Nucleus accumbens (tissue), 56 donors: Measurements from ENCODE around the gene TMEM11.
"Not testable (repeated sequence)": the region's sequence is repeated elsewhere in the genome, so short reads cannot be mapped to it uniquely, and the experiment has no call there.

Experiments
- DNase-seq, 56 donors: peaks; one replicate each; lab custom pipeline; 2025; lab: John Stamatoyannopoulos, UW

TMEM11 gene

DNA sequence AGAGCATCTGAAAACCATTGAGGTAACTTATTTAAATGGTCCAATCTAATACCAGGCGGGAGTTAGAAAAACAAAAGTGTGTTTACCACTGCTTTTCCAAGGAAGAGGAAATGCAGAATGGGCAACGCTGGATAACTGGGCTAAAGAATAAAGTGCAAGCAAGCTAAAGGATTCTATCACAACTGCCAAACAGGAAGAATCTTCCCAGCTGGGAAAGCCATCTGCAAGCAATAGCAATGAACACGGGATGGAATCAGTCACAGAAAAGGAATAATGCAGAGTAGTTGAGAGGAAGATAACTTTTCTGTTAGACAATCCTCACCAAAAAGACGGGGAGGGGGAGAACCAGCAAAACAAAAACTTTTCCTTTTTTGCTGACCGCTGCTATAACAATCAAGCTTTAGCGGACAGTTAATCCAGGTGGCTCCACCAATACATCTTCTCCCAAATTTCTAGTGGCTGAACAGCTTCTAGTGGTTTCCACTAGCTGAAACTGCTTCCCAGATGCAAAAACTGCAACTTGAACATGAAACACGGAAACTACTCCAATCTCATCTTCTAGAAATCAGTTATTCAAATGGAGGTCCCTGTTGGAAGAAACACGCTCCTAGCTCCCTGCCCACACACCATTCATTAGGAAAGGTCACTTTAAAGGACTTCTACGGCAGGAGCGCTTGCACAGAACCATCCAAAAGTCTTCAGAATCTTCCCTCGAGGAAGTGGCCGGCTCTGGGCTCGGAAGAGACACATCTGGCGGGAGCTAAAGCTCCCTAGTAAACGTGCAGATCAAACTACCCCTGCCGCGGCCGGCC, 929 bp downstream of the TMEM11 start:
- DNase-seq = no peak

DNA sequence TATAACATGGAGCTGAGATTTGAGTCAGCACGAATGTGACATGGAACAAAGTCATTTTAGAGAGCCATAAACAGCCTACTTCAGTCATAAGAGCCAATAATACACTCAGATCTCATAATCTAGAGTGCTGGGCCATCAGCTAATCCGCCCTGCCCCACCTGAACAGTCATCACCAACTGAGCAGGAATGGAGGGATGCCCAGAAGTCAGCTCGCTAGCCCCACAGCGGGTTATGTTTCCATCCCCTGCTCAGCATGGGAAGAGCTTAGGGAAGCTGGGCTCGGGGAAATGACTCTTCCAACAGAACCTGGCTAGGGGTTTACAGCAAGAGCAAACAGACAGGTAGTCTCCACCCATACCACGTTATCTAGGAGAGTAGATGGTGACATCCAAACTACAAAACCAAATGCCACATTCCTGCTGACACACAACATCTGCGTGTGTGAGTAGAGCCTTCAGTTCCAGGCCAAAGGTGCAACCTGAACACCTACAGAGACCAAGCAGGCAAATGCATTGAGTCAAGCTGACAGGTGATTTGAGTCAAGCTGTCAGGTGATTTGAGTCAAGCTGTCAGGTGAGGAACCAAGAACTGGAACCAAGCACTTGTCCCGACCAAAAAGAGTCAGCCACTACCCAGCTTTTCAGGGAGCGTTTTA, 2.0 kb downstream of the TMEM11 start:
- no peak for DNase-seq

DNA sequence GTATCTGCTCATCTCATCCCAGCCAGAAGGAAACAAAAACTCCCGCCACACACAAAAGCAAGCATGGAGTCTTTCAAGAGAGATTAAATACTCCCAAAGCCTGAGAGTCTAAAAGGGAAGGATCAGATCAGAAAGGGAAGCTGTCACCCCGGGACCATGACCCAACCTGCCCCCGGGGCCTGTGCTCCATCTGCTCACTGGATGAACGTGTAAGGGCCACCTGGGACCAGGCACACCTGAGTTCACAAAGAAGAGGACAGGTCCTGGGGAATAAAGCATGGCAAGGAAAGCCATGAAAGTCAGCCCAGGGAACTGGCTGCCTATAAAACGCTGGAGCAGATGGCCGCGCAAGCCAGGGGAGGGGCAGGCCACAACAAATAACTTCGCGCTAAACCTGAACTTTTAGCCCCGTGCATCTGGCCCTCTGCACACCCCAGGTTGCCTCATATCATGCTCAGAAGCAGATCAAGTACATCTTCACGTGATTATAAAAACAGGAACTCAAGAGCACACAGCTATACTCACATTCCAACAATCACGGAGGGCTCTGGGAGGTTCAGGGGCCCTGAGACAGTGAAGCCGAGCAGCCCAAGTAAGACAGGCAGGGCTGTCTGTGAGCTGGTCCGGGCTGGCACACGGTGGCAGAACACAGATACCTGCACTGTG, 3.4 kb downstream of the TMEM11 start:
- DNase-seq = no peak

DNA sequence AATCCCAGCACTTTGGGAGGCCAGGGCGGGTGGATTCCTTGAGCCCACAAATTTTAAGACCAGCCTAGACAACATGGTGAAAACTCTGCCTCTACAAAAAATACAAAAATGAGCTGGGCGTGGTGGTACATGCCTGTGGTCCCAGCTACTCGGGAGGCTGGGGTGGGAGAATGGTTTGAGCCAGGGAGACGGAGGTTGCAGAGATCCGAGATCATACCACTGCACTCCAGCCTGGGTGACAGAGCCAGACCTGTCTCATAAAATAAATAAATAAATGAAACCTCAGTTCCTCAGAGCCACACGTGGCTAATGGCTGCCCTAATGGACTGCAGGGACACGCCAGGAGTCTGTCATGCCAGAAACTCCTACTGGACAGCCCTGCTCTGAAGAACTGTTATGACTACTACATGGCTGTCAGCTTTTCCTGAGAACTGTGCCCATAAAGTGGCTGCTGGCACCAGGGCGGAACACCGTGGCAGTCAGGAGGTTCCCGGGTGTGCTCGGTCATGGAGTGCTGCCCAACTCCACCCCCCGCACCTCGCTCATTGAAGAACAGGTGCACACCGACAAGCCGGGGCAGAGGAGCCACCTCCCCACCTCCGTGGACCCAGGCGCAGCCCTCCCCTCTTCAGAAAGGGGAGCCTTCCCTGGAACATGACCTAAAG, 4.3 kb downstream of the TMEM11 start:
- DNase-seq = no peak

DNA sequence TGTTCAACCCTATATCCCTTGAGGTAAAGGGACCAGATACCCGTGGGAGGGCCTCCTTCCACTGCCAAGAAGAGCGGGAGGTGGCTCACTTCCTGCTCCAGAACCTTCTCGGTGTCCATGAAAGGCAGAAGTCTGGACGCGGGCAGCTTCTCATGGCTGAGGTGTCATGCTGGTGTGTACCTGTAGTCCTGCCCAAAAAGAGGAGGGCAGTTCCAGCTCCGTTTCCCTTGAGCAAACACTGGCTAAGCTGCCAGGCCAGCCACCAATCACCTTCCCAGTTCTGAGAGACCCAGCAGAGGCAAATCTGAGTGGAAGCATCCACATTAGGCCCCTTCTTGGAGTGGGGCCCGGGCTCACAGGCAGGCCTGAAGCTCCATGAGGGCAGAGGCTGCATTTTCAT, 5.6 kb downstream of the TMEM11 start:
- DNase-seq = no peak

DNA sequence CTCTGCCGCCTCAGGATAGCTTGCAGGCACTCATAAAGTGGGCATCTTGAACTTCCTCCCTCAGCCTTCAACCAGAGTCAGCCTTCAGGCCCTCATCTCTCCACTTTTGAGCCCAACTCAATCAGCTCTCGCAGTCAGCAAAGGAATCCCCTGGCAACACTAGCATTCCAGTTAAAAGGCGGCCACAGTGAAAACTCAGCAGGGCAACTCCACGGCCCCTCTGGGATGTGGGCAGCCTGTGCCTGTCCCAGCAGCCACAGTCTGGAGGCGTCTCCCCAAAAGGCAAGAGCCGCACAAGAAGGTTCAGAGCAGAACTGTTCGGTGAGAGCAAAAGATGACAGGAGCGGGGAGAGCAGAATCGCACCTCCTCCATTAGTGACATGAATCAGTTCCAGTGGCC, 9.0 kb downstream of the TMEM11 start:
- DNase-seq = peak in 1 of 56 donors; percentile 8

DNA sequence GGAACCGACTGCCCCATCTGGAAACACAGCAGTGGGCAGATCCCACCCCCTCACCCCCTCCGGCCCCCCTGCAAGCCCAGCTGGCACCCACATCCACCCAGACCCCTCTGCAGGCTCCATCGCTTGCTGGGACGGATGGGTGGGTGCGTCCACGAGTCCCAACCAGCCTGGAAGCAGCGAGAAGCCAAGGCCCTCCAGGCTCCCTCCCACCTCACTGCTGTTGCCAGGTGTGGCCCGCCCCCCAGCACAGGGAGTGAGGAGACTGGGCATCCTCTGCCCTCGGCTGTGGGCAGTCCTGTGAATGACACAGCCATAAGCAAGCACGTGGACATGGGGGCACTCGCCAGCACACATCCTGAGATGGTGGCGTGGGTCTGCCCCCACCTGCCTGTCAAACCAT, 11.4 kb downstream of the TMEM11 start:
- DNase-seq = no peak

DNA sequence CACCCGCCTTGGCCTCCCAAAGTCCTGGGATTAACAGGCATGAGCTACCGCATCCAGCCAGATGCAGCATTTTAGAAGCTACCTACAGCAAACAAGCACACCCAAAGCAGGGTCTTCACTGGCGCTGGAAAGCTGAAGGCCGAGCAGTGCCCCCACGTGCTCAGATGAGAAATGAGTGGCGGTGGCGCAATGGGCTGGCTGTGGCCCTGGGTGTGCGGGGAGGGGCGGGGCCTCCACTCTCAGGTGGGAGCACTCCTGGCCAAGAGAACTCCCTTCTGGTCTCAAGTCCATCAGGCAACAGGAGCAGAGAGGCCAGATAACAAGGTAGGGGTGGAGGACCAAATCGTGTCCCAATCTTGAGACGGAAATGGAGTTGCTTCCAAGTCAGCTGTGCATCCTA, 12.1 kb downstream of the TMEM11 start:
- DNase-seq = no peak

DNA sequence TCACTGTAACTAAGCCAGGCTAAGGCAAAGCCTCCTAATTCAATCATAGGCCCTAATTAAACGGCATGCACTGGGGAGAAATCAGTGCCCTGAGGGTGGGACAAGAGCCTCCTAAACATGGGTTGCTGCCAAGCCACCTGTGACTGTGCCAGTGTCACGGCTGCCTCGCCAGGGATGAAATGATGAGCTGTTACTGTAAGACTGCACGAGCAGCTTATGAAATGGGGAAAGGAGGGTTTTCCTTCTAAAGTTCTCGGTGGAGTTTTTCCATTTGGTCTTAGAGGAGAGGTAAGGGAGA, 12.7 kb downstream of the TMEM11 start:
- DNase-seq = no peak

DNA sequence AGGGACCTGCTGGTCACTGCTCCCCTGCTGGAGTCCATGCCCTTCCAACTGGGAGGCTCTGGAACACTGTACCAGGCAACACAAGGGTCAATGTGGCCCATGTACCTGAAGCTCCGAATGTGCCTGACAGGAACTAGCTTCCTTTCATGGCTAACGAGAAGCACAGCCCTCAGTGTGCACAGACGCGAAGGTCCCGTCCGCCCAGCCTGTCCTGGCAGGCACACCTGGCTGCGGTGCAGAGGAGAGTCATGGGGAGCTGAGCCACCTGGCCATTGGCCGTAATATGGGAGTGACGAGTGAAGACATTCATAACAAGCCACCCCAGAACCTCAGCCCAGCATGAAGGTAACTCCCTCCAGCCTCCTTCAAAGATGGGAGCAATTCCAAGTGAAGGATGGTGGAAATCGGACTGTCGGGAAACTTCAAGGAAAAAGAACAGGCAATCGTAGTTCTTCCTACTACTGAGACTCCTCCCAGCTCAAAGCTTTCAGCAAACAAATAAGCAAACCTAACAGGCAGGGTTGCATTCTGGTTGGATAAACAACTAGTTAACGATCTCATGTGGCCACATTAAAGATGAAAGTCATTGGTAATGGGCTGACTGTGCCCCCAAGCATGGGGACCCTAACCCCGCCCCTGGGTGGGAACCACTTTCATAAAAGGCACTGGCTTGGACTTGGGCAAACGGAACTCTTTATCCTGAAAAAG, 13.2 kb downstream of the TMEM11 start:
- DNase-seq = no peak

DNA sequence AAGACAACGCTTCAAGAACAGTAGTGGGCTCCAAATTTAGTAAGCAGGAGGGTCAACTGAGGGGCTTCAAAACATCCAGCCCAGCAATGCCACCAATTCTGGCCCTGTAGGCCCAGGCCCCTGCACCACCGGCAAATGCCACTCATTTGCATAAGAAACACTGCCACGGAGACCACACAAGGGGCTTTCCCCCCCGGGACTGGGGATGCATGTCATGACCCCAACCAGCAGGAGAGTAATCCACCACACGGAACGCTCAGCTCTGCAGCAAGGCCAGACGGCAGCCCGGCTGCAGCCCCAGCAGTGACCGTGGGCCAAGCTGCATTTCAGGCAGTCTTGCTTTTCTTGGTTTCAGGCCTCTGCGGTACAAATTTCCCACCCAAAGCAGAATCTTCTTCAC, 14.1 kb downstream of the TMEM11 start:
- DNase-seq = no peak

DNA sequence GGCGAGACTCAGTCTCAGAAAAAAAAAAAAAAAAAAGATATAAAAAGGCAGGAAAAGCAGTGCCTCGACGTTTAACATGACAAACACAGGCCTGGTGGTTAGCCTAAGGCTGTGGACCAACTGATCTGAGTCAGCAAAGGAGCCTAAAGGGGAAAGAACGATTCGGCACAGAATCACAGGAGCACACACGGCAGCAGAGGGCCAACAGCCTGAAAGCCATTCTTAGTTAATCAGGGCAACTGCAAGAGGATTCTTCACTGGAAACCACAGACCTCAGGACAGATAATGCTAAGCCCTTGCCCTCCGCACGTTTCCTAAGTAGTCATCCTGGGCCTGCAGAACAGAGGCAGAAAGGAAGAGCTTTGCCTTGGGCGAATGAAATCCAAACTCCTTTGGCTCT, 14.7 kb downstream of the TMEM11 start:
- no peak for DNase-seq

DNA sequence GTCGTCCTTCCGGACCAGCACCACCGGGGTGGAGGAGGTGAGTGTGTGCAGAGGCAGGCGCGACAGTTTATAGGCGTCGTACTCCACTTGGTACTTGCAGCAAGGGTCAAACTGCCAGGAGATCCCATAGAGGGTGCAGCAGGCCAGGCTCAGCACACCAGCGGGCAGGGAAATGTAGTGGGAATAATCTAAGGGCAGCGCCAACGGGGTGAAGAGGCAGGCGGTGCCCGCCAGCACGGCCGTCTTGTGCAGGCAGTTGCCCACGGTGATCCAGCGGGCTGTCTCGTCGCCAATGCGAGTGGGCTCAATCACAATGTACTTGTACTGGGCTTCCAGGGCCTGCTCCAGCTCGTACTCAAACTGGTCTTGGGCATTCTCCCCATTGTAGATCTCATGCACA, 15.6 kb downstream of the TMEM11 start:
- DNase-seq = no peak

DNA sequence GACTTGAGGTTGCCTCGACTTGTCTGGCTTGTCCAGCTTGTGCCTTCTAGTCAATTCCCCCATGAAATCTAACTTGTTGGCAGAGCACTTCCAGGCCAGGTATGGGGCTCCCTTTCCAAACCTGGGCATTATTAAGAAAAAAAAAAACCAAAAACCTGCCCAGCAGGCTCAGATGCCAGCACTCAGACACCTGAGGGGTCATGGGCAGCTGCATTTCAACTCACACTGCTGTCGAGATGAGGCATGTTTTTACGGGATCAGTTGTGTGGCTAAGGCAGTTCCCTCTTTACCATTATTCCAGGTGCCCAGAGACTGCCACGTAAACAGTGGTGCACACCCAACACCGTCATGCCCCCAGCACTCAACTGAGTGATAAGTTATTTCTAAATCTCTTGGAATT, 17.8 kb downstream of the TMEM11 start:
- DNase-seq = no peak

DNA sequence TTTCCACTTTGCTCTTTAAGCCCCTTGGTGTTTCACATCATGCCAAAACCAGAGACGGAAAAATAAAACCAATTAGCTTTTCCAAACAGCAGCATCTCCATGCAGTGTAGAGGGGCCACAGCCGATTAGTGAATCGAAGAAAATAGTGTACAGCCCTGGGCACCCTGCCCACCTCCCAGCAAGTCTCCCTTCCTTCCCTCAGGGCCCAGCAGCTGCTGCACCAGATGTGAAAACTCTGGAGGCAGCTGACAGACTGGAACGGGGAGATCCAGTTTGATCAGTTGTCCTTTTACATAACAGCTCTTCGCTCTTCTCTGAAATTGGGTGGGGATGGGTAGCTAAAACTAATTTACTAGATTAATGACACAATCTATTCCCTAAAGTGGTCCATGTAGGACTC, 19.3 kb downstream of the TMEM11 start:
- peak in 9 of 56 donors; percentile 7 to 34 (median 12) for DNase-seq

DNA sequence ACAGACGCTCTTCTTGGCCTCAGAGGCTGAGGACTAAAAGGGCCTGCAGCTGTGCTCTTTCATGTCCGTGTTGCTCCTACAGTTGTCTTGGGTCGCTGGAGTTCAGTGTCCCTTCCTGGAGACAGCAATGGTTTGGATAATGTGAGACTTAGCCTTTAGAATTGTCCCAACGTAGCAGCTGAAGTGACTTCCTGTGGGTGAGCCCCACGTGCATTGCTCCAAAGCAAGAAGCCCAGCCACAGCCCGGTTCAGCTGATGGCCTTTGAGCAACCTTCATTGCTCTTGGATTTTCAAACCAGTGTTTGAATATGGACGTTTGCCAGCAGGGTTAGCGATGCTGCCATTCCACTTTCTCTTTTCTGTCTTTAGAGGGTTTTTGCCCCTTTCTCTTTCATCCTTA, 19.7 kb downstream of the TMEM11 start:
- DNase-seq = no peak

DNA sequence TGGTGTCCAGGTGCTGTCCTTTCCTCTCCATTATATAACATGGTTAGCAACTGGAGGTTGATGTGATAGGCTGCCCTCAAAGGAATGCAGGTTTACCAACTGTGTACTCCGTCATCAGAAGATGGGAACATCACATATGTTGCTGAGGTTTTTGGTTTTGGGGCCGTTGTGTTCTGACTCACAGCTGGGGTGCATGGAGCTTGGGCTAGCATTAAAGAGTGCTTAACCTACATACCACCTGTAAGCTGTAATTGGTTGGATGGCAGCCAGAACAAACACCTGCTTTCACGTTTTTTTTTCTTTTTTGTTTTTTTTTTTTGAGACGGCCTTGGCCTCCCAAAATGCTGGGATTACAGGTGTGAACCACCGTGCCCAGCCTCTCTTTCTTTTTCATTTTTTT, 20.9 kb downstream of the TMEM11 start:
- DNase-seq = no peak

DNA sequence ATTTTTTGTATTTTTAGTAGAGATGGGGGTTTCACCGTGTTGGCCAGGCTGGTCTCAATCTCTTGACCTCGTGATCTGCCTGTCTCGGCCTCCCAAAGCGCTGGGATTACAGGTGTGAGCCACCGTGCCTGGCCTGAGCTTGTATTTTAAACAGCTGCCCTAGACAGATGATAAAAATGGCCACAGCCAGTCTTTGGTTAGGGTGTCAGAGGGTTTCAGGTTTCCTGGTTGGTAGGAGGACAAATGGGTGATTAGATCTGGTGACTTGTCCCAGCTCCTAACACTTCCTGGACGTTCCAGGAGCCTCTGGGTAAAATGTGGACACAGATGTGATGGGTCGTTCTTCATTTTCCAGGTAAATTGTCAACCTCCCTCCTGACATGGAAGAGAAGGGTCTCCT, 21.5 kb downstream of the TMEM11 start:
- DNase-seq = not testable (repeated sequence)

DNA sequence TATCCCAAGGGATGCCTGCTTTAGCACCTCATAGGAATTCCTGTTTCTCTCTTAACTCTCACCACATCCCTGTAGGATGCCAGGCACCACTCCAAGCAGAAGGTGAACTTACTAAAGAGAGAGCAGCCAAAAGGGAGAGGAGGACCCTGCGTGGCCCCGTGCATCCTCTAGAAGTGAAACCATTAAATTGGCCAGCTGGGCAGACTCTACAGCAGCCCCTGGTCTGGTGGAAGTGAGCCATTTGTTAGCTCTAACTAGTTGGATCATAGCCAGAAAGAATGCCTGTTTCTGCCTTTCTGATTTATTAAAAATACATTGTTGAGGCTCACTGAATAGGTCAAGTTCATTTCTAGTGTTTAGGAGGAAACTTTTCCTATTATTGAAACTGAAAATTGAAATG, 22.3 kb downstream of the TMEM11 start:
- DNase-seq = no peak

DNA sequence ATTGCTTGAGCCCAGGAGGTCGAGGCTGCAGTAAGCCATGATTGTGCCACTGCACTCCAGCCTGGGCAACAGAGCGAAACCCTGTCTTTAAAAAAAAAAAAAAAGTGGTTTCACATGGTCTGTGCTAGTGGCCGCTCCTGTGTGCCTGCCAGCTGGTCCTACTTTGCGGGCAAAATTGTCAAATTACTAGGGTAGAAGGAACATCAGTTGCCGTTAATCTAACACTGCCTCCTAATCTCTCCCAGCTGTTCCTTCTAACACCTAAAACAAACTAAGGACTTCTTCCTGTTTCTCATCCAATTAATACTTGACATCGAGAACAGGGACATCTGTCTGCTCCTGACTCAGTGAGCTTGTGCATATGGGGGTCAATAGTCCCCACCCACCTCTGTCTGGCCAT, 23.9 kb downstream of the TMEM11 start:
- no peak for DNase-seq

DNA sequence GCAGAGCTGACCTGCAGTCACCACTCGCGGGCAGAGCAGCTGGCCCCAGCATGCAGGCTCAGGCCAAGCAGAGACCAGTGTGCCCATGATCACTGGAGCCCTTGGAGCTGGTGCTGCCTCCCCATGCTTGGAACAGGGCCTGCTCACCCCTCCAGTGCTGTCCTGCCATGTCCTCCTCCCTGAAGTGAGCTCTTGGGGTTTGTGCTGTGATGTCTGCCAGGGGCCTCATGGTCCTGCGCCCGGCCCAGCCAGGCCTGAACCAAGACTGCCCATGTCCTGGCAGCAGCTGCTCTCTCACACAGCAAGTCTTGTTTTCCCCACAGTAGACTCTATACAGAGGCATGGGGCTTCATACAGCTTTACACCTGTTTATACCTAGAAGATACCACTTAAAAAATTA, 24.6 kb downstream of the TMEM11 start:
- no peak for DNase-seq
